Mesothelial cell of epicardium (in vitro differentiated cells): ENCODE data around the gene PNPLA6. TPM values are rescaled to one million over a fixed set of nuclear protein-coding genes. Genes with fewer than 3 reads are reported as not detected.

Source experiments
- DNase-seq, 2 experiments: peaks; one replicate each; pipeline ENCODE4 v3.0.0; 2021; ENCODE audit warnings: low spot score in 2 of 2; ENCODE audit not compliant: unreplicated experiment in 2 of 2
- H3K27ac Mint-ChIP-seq: 2 replicates; pipeline ENCODE4 v1.8.0; 2021; ENCODE audit warnings: mixed read lengths
- H3K27me3 Mint-ChIP-seq: 2 replicates; pipeline ENCODE4 v1.8.0; 2021; ENCODE audit warnings: low read depth, mixed read lengths
- H3K36me3 Mint-ChIP-seq: 2 replicates; pipeline ENCODE4 v1.8.0; 2021; ENCODE audit warnings: mixed read lengths
- H3K4me1 Mint-ChIP-seq: 2 replicates; pipeline ENCODE4 v1.8.0; 2021; ENCODE audit warnings: mixed read lengths
- H3K4me3 Mint-ChIP-seq: 2 replicates; pipeline ENCODE4 v1.8.0; 2021; ENCODE audit warnings: mild to moderate bottlenecking, moderate library complexity, mixed read lengths
- H3K9me3 Mint-ChIP-seq: 2 replicates; pipeline ENCODE4 v1.8.0; 2021; ENCODE audit warnings: mixed read lengths
- total RNA-seq: library from RNA; stranded (reverse); gene quantifications from 3 replicates; pipeline ENCODE4 v1.2.1, GENCODE V29; 2021
- TF ChIP-seq, protein P1 (sequence below): fragments of 200-600 bp; sonication (generic); IDR thresholded peaks from one replicate; pipeline ENCODE4 v1.5.0; 2021; ENCODE audit warnings: antibody characterized with exemption; ENCODE audit not compliant: unreplicated experiment

The PNPLA6 gene
- total RNA-seq, 1 donor from 2014 or later = 117 TPM

DNA sequence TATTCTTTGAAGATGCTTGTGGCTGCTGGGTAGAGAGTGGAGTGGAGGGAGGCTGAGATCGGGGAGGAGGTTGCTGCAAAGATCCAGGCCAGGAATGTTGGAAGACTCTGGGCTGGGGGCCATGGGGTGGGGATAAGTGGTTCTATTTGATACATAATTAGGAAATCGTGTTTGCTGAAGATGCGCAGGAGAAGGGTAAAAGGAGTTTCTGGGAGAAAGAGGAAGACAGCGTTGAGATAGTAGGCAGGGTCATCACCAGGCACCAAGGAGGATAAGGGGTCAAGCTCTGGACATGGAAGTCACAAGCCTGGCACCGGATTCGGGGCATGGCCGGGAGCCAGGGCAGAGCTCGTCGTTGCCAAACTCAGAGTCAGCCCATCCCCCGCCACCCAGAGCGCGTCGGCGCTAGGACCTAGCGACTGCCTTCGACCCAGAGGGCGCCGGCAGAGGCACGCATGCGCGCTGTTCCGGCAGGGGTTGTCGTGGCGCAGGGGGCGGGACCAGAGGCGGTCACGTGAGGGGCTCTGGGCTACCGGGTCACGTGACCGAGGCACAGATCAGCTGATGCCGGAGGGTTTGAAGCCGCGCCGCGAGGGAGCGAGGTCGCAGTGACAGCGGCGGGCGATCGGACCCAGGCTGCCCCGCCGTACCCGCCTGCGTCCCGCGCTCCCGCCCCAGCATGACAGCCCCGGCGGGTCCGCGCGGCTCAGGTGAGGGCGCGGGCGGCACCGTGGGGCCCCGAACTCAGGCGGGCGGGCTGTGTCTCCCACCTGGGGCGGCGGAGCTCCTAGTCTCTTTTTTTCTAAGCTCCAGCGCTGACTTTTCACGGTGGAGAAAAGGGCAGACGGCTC is 13.2 kb upstream of the PNPLA6 start, which contains the start of gene MCOLN1:
MCOLN1 (plus strand) TSS at position 553 of the 851 bp plus-strand sequence; CDS start at position 680, 127 bp downstream.
- H3K27me3 Mint-ChIP-seq = no peaks in the 10 kb centered on the region
- peaks cover 14% of the 10 kb centered on the region for H3K4me1 Mint-ChIP-seq
- H3K27ac Mint-ChIP-seq = peak within 1 kb of the TSS; percentile 90
- H3K9me3 Mint-ChIP-seq = no peaks in the 10 kb centered on the region
- H3K4me3 Mint-ChIP-seq = peak within 1 kb of the TSS; percentile 79
- H3K36me3 Mint-ChIP-seq = peaks cover 14% of the 10 kb centered on the region
- TF ChIP-seq, protein P1, sequence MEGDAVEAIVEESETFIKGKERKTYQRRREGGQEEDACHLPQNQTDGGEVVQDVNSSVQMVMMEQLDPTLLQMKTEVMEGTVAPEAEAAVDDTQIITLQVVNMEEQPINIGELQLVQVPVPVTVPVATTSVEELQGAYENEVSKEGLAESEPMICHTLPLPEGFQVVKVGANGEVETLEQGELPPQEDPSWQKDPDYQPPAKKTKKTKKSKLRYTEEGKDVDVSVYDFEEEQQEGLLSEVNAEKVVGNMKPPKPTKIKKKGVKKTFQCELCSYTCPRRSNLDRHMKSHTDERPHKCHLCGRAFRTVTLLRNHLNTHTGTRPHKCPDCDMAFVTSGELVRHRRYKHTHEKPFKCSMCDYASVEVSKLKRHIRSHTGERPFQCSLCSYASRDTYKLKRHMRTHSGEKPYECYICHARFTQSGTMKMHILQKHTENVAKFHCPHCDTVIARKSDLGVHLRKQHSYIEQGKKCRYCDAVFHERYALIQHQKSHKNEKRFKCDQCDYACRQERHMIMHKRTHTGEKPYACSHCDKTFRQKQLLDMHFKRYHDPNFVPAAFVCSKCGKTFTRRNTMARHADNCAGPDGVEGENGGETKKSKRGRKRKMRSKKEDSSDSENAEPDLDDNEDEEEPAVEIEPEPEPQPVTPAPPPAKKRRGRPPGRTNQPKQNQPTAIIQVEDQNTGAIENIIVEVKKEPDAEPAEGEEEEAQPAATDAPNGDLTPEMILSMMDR = no peak
- peak; percentile 100 for DNase-seq

DNA sequence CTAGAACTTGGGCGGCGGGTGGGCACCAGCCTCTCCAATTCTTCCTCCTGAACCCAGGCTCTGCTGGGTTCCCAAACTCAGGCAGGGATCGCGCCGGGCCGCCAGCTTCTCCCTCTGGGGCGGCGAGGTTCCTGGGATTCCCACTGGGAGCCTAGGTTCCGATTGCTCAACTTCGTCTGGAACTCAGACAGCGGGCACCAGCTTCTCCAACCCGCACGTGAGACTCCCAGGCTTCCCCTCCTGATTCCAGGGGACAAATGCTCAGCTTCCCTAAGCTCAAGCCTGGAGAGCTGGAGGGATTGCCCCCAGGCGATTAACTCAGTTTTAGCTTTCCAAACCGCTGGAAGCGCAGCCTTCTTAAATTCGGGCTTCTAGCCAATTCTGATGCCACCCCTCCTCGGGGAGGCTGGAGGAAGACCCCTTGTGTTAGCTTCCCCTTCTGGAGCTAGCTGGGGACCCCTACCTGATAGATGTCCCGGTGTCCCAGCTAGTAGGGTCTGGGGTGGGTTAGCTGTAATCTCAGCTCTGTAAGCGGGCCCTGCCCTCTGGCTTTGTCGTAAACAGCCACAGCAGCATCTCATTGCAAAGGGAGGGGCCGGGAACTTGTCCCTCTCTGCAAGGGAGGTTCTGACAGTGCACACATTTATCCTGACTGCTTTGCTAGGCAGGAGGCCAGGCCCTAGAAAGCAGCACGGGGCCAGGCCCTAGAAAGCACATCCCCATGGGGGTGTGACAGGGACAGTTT is 12.4 kb upstream of the PNPLA6 start:
- Mint-ChIP-seq H3K27me3 (no peaks in the 10 kb centered on the region), H3K27ac (no peak overlapping the region), H3K36me3 (peaks cover 11% of the 10 kb centered on the region), H3K4me1 (peaks cover 10% of the 10 kb centered on the region), H3K4me3 (peak overlapping the region; percentile 73), H3K9me3 (no peaks in the 10 kb centered on the region)
- TF ChIP-seq, protein P1 = no peak
- no peak for DNase-seq

DNA sequence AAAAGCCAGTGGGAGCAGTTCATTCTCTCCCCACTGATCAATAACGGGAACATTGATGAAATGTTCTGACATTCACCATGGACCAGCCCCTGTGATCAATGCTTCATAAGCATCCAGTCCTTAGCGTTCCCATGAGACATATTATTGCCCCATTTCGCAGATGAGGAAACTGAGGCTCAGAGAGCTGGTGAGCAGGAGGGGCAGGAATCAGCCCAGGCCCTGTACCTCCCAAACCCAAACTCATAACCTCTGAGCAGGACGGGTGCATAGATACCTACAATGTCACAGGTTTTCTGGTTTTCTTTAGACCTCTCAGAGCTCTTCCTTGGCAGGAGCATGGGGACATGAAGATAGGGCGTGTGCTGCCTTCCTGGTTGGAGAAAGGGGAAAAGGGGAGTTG is 11.0 kb upstream of the PNPLA6 start:
- H3K9me3 Mint-ChIP-seq = no peaks in the 10 kb centered on the region
- DNase-seq = no peak
- no peak overlapping the region for H3K27ac Mint-ChIP-seq
- peaks cover 10% of the 10 kb centered on the region for H3K4me1 Mint-ChIP-seq
- TF ChIP-seq, protein P1 = no peak
- H3K36me3 Mint-ChIP-seq = peaks cover 5% of the 10 kb centered on the region
- no peaks in the 10 kb centered on the region for H3K27me3 Mint-ChIP-seq
- H3K4me3 Mint-ChIP-seq = no peak overlapping the region

DNA sequence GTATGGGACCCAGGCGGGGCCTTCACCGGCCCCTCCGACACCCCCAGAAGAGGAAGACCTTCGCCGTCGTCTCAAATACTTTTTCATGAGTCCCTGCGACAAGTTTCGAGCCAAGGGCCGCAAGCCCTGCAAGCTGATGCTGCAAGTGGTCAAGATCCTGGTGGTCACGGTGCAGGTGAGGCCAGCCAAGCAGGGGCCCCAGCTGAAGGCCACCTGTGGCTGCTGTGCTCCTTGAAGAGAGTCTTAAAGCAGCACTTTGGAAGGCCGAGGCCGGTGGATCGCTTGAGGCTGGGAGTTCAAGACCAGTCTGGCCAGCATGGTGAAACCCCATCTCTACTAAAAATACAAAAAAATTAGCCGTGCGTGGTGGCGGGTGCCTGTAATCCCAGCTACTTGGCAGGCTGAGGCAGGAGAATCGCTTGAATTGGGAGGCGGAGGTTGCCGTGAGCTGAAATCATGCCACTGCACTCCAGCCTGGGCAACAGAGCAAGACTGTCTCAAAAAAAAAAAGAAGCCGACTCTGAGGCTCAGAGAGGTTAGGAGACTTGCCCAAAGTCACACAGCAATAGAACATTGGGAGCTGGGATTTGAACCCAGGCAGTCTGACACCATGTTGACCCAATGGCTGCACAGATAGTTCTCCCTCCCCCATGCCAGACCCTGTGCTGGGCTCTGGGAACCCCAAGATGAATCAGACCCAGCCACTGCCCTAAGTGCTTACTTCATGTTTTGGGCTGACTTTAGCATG is 10.4 kb upstream of the PNPLA6 start:
- Mint-ChIP-seq H3K4me1 (peaks cover 10% of the 10 kb centered on the region), H3K27me3 (no peaks in the 10 kb centered on the region), H3K36me3 (peaks cover 6% of the 10 kb centered on the region), H3K4me3 (no peak overlapping the region), H3K9me3 (no peaks in the 10 kb centered on the region), H3K27ac (no peak overlapping the region)
- no peak for DNase-seq
- TF ChIP-seq, protein P1 = no peak
